Measurements from ENCODE around the gene PPP1R9A.

The PPP1R9A gene

GRCh38 chr7:95066737-95067530, 159.5 kb downstream of the PPP1R9A start:
- no peak overlapping the region for H2AFZ ChIP-seq

GRCh38 chr7:95088536-95089215, 181.3 kb downstream of the PPP1R9A start:
- no peaks in the 10 kb centered on the region for H3K4me1 ChIP-seq
- no peaks in the 10 kb centered on the region for H3K79me2 ChIP-seq
- TF ChIP-seq CTCF (IDR thresholded peaks at IDR 0.05), result no peak

More at GRCh38 chr7:95066737-95067530, 159.5 kb downstream of the PPP1R9A start:
- no peaks in the 10 kb centered on the region for H3K4me1 ChIP-seq
- H3K4me3 ChIP-seq (ENCODE audit: low read depth, low read length), result no peak overlapping the region
- no peaks in the 10 kb centered on the region for H3K27me3 ChIP-seq (ENCODE audit: control insufficient read depth, insufficient read depth, low read length)
- no peak overlapping the region for H3K27ac ChIP-seq
- no peaks in the 10 kb centered on the region for H3K79me2 ChIP-seq
- H3K4me2 ChIP-seq (ENCODE audit: low read length), result no peak overlapping the region
- no peaks in the 10 kb centered on the region for H3K36me3 ChIP-seq (ENCODE audit: control insufficient read depth, insufficient read depth, low read length)
- H3K9ac ChIP-seq, result no peak overlapping the region
- H3K9me3 ChIP-seq (ENCODE audit: control insufficient read depth, low read length), result no peaks in the 10 kb centered on the region
- TF ChIP-seq CTCF (IDR thresholded peaks at IDR 0.05), result no peak

GRCh38 chr7:95089414-95090315, 182.3 kb downstream of the PPP1R9A start:
- Histone ChIP-seq H3K4me3 (ENCODE audit: low read depth, low read length) (no peak overlapping the region), H3K27ac (no peak overlapping the region), H3K4me2 (ENCODE audit: low read length) (no peak overlapping the region), H3K79me2 (no peaks in the 10 kb centered on the region), H3K36me3 (ENCODE audit: control insufficient read depth, insufficient read depth, low read length) (no peaks in the 10 kb centered on the region), H3K9ac (no peak overlapping the region), H3K27me3 (ENCODE audit: control insufficient read depth, insufficient read depth, low read length) (no peaks in the 10 kb centered on the region), H3K9me3 (ENCODE audit: control insufficient read depth, low read length) (no peaks in the 10 kb centered on the region), H3K4me1 (no peaks in the 10 kb centered on the region), H2AFZ (no peak overlapping the region)
- TF ChIP-seq CTCF (IDR thresholded peaks at IDR 0.05), result no peak

More at GRCh38 chr7:95088536-95089215, 181.3 kb downstream of the PPP1R9A start:
- no peaks in the 10 kb centered on the region for H3K9me3 ChIP-seq (ENCODE audit: control insufficient read depth, low read length)
- H3K9ac ChIP-seq, result no peak overlapping the region
- H3K4me2 ChIP-seq (ENCODE audit: low read length), result no peak overlapping the region
- H3K4me3 ChIP-seq (ENCODE audit: low read depth, low read length), result no peak overlapping the region
- H3K36me3 ChIP-seq (ENCODE audit: control insufficient read depth, insufficient read depth, low read length), result no peaks in the 10 kb centered on the region
- no peak overlapping the region for H3K27ac ChIP-seq
- H3K27me3 ChIP-seq (ENCODE audit: control insufficient read depth, insufficient read depth, low read length), result no peaks in the 10 kb centered on the region
- H2AFZ ChIP-seq, result no peak overlapping the region

- Histone ChIP-seq H3K4me2 (ENCODE audit: low read length) (no peak overlapping the region), H3K4me3 (ENCODE audit: low read depth, low read length) (no peak overlapping the region), H3K79me2 (no peaks in the 10 kb centered on the region), H3K9me3 (ENCODE audit: control insufficient read depth, low read length) (no peaks in the 10 kb centered on the region), H2AFZ (no peak overlapping the region), H3K36me3 (ENCODE audit: control insufficient read depth, insufficient read depth, low read length) (no peaks in the 10 kb centered on the region), H3K27ac (no peak overlapping the region), H3K27me3 (ENCODE audit: control insufficient read depth, insufficient read depth, low read length) (no peaks in the 10 kb centered on the region), H3K4me1 (peaks cover 5% of the 10 kb centered on the region), H3K9ac (no peak overlapping the region)
- TF ChIP-seq CTCF (IDR thresholded peaks at IDR 0.05), result no peak
Observed at GRCh38 chr7:95092324-95092723, 184.9 kb downstream of the PPP1R9A start.

Data from parathyroid adenoma (tissue), 2 donors.